ENCODE data around the gene SREBF1.

- no peak for TF ChIP-seq CBX3 (IDR thresholded peaks at IDR 0.05; ENCODE audit: low read depth)
- no peak for TF ChIP-seq CEBPB (IDR thresholded peaks at IDR 0.05; ENCODE audit: low read depth)
- no peak for TF ChIP-seq CTCF (IDR thresholded peaks at IDR 0.05 in 2 of 3, conservative IDR thresholded peaks at IDR 0.05 in 1 of 3; ENCODE audit: borderline replicate concordance in 1 of 3, insufficient read depth in 1 of 3, low read depth in 2 of 3, low read length in 2 of 3)
- no peak for TF ChIP-seq YY1 (IDR thresholded peaks at IDR 0.05; ENCODE audit: extremely low read depth, insufficient replicate concordance, low read depth, low read length)
- TF ChIP-seq POLR2A (IDR thresholded peaks at IDR 0.05; ENCODE audit: borderline replicate concordance, extremely low read depth, insufficient read depth, insufficient read length): no peak
- TF ChIP-seq ZFX (IDR thresholded peaks at IDR 0.05): no peak
- no peak for TF ChIP-seq ATF3 (IDR thresholded peaks at IDR 0.05)
- TF ChIP-seq TCF7L2 (IDR thresholded peaks at IDR 0.05; ENCODE audit: borderline replicate concordance, extremely low read depth, insufficient read depth, insufficient read length): no peak
These were observed 9.6 kb downstream of the SREBF1 start for GRCh38 chr17:17826942-17827785.

Data from HCT116 (cell line).